T-cell (primary cell): ENCODE measurements around the gene DHRS4L2. TPM values are rescaled to one million over a fixed set of nuclear protein-coding genes. Genes with fewer than 3 reads are reported as not detected.
"Not testable (repeated sequence)": the region's sequence is repeated elsewhere in the genome, so short reads cannot be mapped to it uniquely, and the experiment has no call there.

Source experiments
- ATAC-seq, 4 experiments: fragments of 200-7000 bp in 3 of 4; fragments of 150-1000 bp in 1 of 4; cut with Tn5 transposase; replicated peaks in 1 of 4; 1 replicate in 3 of 4; 2 replicates in 1 of 4; pipeline ENCODE4 v1.10.0; 2021; ENCODE audit warnings: moderate library complexity in 3 of 4, mild to moderate bottlenecking in 2 of 4, moderate number of reproducible peaks in 1 of 4
- CTCF ChIA-PET, 2 donors: fragments of 300-600 bp; sonication (Branson Sonifier 250); formaldehyde crosslinking; loops; one replicate each; lab custom pipeline; 2022; ENCODE audit warnings: antibody characterized with exemption in 2 of 2; lab: Charles Lee
- POLR2A ChIA-PET, 2 donors: fragments of 300-600 bp; sonication (Branson Sonifier 250); formaldehyde crosslinking; loops; one replicate each; lab custom pipeline; 2022; ENCODE audit warnings: antibody characterized with exemption in 2 of 2; lab: Charles Lee
- DNase-seq, 35 experiments: peaks; one replicate each; pipeline versions ENCODE4 v3.0.0 to v3.0.0-alpha.2; 2013 to 2023
- H3K27ac ChIP-seq: one replicate; pipeline ENCODE4 v1.5.1; 2013; ENCODE audit warnings: low read length
- H3K27me3 ChIP-seq, 2 experiments: replicated peaks in 1 of 2; 1 replicate in 1 of 2; 2 replicates in 1 of 2; pipeline versions ENCODE4 v1.6.1 to v1.7.0; 2013; ENCODE audit warnings: low read length in 1 of 2, mixed read lengths in 1 of 2; ENCODE audit not compliant: control insufficient read depth in 2 of 2, insufficient read depth in 2 of 2; ENCODE audit errors: extremely low read depth in 1 of 2
- H3K36me3 ChIP-seq, 2 donors: 1 replicate in 1 of 2; 2 replicates in 1 of 2; pipeline versions ENCODE4 v1.6.1 to v1.7.0; 2013; ENCODE audit warnings: low read length in 1 of 2; ENCODE audit not compliant: control insufficient read depth in 2 of 2, insufficient read depth in 1 of 2; ENCODE audit errors: extremely low read depth in 1 of 2
- H3K4me1 ChIP-seq, 2 experiments: 1 replicate in 1 of 2; 2 replicates in 1 of 2; pipeline versions ENCODE4 v1.6.1 to v1.7.0; 2013; ENCODE audit warnings: low read length in 2 of 2, mixed read lengths in 1 of 2; ENCODE audit not compliant: insufficient read depth in 2 of 2, control insufficient read depth in 1 of 2; ENCODE audit errors: extremely low read depth in 1 of 2
- H3K4me3 ChIP-seq, 2 donors: 1 replicate in 1 of 2; 2 replicates in 1 of 2; pipeline versions ENCODE4 v1.5.1 to v1.7.0; 2013; ENCODE audit warnings: mild to moderate bottlenecking in 2 of 2, low read length in 1 of 2, moderate library complexity in 1 of 2; ENCODE audit not compliant: control insufficient read depth in 1 of 2; ENCODE audit errors: extremely low read depth in 1 of 2
- H3K9me3 ChIP-seq: 2 replicates; pipeline ENCODE4 v1.7.0; 2013
- H3K27ac Mint-ChIP-seq, 2 donors: one replicate each; pipeline ENCODE4 v1.8.0; 2020 to 2021; ENCODE audit warnings: mild to moderate bottlenecking in 2 of 2, mixed read lengths in 2 of 2
- H3K27me3 Mint-ChIP-seq, 2 donors: one replicate each; pipeline ENCODE4 v1.8.0; 2021 to 2022; ENCODE audit warnings: mixed read lengths in 2 of 2
- H3K36me3 Mint-ChIP-seq: one replicate; pipeline ENCODE4 v1.8.0; 2021; ENCODE audit warnings: mixed read lengths
- H3K4me1 Mint-ChIP-seq, 3 donors: one replicate each; pipeline ENCODE4 v1.8.0; 2020 to 2022; ENCODE audit warnings: mixed read lengths in 3 of 3, mild to moderate bottlenecking in 1 of 3
- H3K4me3 Mint-ChIP-seq, 3 donors: one replicate each; pipeline ENCODE4 v1.8.0; 2020 to 2022; ENCODE audit warnings: mild to moderate bottlenecking in 3 of 3, mixed read lengths in 3 of 3, moderate library complexity in 3 of 3
- H3K9me3 Mint-ChIP-seq, 3 donors: one replicate each; pipeline ENCODE4 v1.8.0; 2020 to 2022; ENCODE audit warnings: mixed read lengths in 3 of 3
- WGBS: methylation state at CpG from one replicate; pipeline ENCODE4 v1.1.5; 2013; ENCODE audit warnings: missing lambda C conversion rate; ENCODE audit not compliant: insufficient coverage; 5-methylcytosine and 5-hydroxymethylcytosine counted together
- total RNA-seq, 35 experiments: library from RNA in 6 of 35; stranded (reverse) in 6 of 35; fragments of 120-200 nt in 1 of 35; gene quantifications; one replicate each; pipeline versions ENCODE4 v1.2.1 to v1.2.4 and lab custom pipeline; 2013 to 2026

DHRS4L2 gene
- total RNA-seq, 5 donors from 2014 or later (not counting 1 experiment from before 2014, with no cell fraction given), result 14.0 to 21.9 (median 16.4) TPM

GRCh38 chr14:23984891-23985602 lies 3.7 kb upstream of the DHRS4L2 start:
- ChIA-PET POLR2A (no interaction called here), CTCF (no interaction called here)
- no peaks in the 10 kb centered on the region for H3K9me3 ChIP-seq
- ATAC-seq (no peak), DNase-seq (no peak)
- 78% methylated on average over 3 of the region's 4 CpGs for WGBS
- H3K27me3 Mint-ChIP-seq, result no peaks in the 10 kb centered on the region
- no peak overlapping the region for H3K4me3 ChIP-seq
- H3K27ac ChIP-seq, result no peak overlapping the region
- H3K4me1 Mint-ChIP-seq, result peaks cover 22 to 32% (median 23%) of the 10 kb centered on the region in 3 donors
- no peaks in the 10 kb centered on the region for H3K36me3 ChIP-seq
- peaks cover 21% of the 10 kb centered on the region for H3K36me3 Mint-ChIP-seq
- H3K4me1 ChIP-seq, result peaks cover 3 to 19% of the 10 kb centered on the region in 2 experiments
- H3K27ac Mint-ChIP-seq, result no peak overlapping the region
- no peak overlapping the region for H3K4me3 Mint-ChIP-seq
- no peaks in the 10 kb centered on the region for H3K9me3 Mint-ChIP-seq
- H3K27me3 ChIP-seq, result no peaks in the 10 kb centered on the region

- H3K9me3 ChIP-seq, H3K36me3 ChIP-seq, H3K27ac ChIP-seq, H3K27me3 ChIP-seq, H3K9me3 Mint-ChIP-seq, H3K36me3 Mint-ChIP-seq, POLR2A ChIA-PET, H3K27me3 Mint-ChIP-seq, DNase-seq: not testable (repeated sequence)
- Mint-ChIP-seq H3K4me1 (peaks cover 22 to 32% (median 23%) of the 10 kb centered on the region in 3 donors), H3K27ac (peak overlapping the region; percentile 31 to 58), H3K4me3 (peak overlapping the region; percentile 60 to 81 (median 76))
- Histone ChIP-seq H3K4me3 (peak overlapping the region in 1 of 2 donors; percentile 48), H3K4me1 (peaks cover 3 to 21% of the 10 kb centered on the region in 2 experiments)
- 60% methylated on average over 1 of the region's 6 CpGs for WGBS
- CTCF ChIA-PET, result interaction anchor here in 1 of 2 donors (1.0 kb wide), 1 partner anchor 122 kb away, joined by 3 read pairs; no protein-coding TSS in a partner anchor
- peak in 1 of 4 experiments; percentile 11 for ATAC-seq
These were observed 514 bp upstream of the DHRS4L2 start for GRCh38 chr14:23988223-23988606.

- H3K36me3 ChIP-seq, POLR2A ChIA-PET, H3K9me3 Mint-ChIP-seq, H3K4me3 ChIP-seq, H3K27me3 Mint-ChIP-seq, H3K27me3 ChIP-seq, CTCF ChIA-PET, H3K36me3 Mint-ChIP-seq, ATAC-seq, H3K9me3 ChIP-seq: not testable (repeated sequence)
- H3K4me1 Mint-ChIP-seq, result peaks cover 22 to 32% (median 23%) of the 10 kb centered on the region in 3 donors
- H3K27ac Mint-ChIP-seq, result peak overlapping the region; percentile 83 to 86
- Histone ChIP-seq H3K4me1 (peaks cover 3 to 21% of the 10 kb centered on the region in 2 experiments), H3K27ac (peak overlapping the region; percentile 55)
- H3K4me3 Mint-ChIP-seq, result peak overlapping the region; percentile 65 to 81 (median 76)
- peak in 1 of 35 experiments; percentile 32 for DNase-seq
- 71% methylated on average over 3 of the region's 21 CpGs for WGBS
These were observed 1.2 kb downstream of the DHRS4L2 start for GRCh38 chr14:23989734-23990445.

- 100% methylated on average over 1 of the region's 1 CpG for WGBS
- CTCF ChIA-PET, result not testable (repeated sequence)
These were observed 2.2 kb downstream of the DHRS4L2 start for GRCh38 chr14:23990961-23991360.

DNA sequence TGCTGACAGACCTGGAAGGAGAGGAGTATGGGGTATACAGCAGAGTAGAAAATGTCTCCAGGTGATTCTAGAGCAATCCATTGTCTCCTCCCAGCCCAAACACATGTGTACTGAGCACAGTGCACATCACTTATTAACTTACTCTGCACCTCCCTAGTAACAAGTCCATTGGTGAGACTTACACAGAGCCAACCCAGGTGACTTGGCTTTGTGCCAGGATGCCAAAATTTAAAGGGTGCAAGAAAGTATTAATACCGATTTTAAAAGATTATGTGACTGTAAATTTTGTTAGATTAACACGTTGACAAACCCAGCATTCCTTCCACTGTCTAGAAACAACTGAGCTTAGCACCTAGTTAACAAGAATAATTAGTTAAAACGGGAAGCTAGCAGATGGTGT lies 4.3 kb downstream of the DHRS4L2 start:
- H3K4me1 Mint-ChIP-seq, result peaks cover 15 to 18% (median 17%) of the 10 kb centered on the region in 3 donors
- H3K4me3 Mint-ChIP-seq, POLR2A ChIA-PET, H3K36me3 Mint-ChIP-seq, H3K4me3 ChIP-seq, H3K27ac Mint-ChIP-seq, H3K36me3 ChIP-seq, H3K27ac ChIP-seq, H3K27me3 Mint-ChIP-seq, ATAC-seq, DNase-seq, H3K27me3 ChIP-seq, H3K9me3 Mint-ChIP-seq, H3K9me3 ChIP-seq: not testable (repeated sequence)
- CTCF ChIA-PET, result interaction anchor here in 1 of 2 donors (0.6 kb wide), 1 partner anchor 402 kb away, joined by 4 read pairs; no protein-coding TSS in a partner anchor
- WGBS, result 100% methylated on average over 1 of the region's 3 CpGs
- peaks cover 3 to 20% of the 10 kb centered on the region in 2 experiments for H3K4me1 ChIP-seq

More at GRCh38 chr14:23990961-23991360, 2.2 kb downstream of the DHRS4L2 start:
- H3K27ac ChIP-seq, H3K27me3 ChIP-seq, H3K36me3 ChIP-seq, H3K9me3 Mint-ChIP-seq, H3K36me3 Mint-ChIP-seq, DNase-seq, H3K27ac Mint-ChIP-seq, H3K4me3 ChIP-seq, POLR2A ChIA-PET, H3K9me3 ChIP-seq, ATAC-seq, H3K27me3 Mint-ChIP-seq, H3K4me3 Mint-ChIP-seq: not testable (repeated sequence)
- H3K4me1 ChIP-seq, result peaks cover 3 to 21% of the 10 kb centered on the region in 2 experiments
- H3K4me1 Mint-ChIP-seq, result peaks cover 22 to 32% (median 23%) of the 10 kb centered on the region in 3 donors

DNA sequence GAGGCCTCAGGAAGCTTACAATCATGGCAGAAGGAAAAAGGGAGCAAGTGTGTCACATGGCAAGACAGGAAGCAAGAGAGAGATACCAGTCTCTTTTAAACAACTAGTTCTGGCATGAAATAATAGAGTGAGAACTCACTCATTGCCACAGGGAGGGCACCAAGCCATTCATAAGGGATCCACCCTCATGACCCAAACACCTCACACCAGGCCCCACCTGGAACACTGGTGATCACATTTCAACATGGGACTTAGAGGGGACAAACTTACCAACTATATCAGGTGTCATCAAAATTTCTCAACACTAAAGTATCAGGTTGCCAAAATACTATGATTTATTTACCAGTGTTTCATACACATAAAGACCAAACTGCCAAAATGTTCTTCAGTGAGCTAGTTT lies 7.3 kb downstream of the DHRS4L2 start:
- H3K27me3 Mint-ChIP-seq, H3K36me3 ChIP-seq, H3K4me3 Mint-ChIP-seq, POLR2A ChIA-PET, H3K4me1 ChIP-seq, H3K4me1 Mint-ChIP-seq, DNase-seq, CTCF ChIA-PET, H3K27ac ChIP-seq, H3K27me3 ChIP-seq, ATAC-seq, H3K4me3 ChIP-seq, H3K27ac Mint-ChIP-seq, H3K9me3 Mint-ChIP-seq, H3K36me3 Mint-ChIP-seq, H3K9me3 ChIP-seq: not testable (repeated sequence)
